COLO829 (cell line): Measurements from ENCODE around the gene GTPBP8.

ENCODE experiments used
- DNase-seq: peaks from one replicate; pipeline ENCODE4 v3.0.0; 2012; ENCODE audit warnings: low spot score

The GTPBP8 gene

DNA sequence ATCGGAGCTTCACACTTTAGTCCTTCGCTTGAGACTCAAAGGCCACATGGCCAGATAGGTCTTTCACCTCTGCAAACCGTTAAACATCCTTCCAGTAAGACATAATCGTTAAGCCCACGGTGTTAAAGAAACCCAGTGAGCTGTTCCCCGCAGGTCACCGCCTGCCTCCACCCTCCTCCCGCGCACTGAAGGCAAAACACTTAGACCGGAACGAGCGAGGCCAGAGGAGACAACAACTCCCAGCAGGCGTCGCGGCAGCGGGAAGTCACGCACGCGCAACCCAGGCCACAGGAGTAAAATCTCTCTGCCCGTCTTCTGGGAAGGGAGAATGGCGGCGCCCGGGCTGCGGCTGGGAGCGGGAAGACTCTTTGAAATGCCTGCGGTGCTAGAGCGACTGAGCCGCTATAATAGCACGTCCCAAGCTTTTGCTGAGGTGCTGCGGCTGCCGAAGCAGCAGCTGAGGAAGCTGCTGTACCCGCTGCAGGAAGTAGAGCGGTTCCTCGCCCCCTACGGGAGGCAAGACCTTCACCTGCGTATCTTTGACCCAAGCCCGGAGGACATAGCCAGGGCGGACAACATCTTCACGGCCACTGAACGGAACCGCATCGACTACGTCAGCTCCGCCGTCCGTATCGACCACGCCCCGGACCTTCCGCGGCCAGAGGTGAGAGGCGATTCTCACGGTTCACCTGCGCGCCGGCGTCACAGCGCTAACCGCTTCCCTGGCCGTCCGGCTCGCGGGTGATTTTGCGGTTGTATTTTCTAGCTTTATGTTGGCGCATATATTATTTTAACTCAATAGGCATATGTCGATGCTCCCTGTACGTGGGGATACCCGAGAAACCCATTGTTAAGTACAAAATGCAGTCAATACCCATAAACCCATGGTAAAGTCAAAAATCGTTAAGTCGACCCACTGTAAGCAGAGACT lies at the start of gene GTPBP8:
Gene GTPBP8, plus strand, starts transcription at position 313 of the 931 bp plus-strand sequence. Its CDS starts 16 bp downstream, at position 329.
- peak; percentile 87 for DNase-seq

DNA sequence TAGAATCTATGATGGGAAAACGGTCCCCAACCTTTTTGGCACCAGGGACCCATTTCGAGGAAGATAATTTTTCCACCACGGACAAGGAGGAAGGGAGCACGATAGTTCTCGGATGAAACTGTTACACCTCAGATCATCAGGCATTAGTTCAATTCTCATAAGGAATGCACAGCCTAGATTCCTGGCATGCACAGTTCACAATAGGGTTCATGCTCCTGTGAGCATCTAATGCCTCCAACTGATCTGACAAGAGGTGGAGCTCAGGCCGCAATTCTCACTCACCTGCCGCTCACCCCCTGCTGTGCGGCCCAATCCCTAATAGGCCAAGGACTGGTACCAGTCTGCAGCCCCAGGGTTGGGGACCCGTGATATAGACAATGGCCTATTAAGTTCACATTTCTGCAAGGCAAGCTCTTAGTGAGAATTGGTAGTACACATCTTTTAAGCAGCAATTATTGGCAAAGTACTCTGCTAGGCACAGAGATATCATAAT lies 42.4 kb upstream of the GTPBP8 start:
- DNase-seq: no peak

DNA sequence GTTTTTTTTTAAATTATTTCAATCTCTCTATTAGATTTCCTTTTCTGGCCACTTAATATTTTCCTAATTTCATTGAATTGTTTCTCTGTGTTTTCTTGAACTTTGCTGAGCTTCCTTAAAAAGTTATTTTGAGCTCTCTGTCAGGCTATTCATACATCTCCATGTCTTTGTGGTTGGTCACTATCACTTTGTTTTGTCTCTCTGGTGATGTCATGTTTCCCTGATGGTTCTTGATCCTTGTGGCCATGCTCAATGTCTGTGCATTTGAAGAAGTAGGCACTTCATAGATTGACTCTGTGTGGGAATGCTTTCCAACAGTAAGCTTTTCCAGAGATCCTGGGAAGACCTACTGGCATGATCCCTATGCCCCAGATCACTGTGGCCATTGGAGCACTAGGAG lies 34.4 kb upstream of the GTPBP8 start:
- DNase-seq: no peak

DNA sequence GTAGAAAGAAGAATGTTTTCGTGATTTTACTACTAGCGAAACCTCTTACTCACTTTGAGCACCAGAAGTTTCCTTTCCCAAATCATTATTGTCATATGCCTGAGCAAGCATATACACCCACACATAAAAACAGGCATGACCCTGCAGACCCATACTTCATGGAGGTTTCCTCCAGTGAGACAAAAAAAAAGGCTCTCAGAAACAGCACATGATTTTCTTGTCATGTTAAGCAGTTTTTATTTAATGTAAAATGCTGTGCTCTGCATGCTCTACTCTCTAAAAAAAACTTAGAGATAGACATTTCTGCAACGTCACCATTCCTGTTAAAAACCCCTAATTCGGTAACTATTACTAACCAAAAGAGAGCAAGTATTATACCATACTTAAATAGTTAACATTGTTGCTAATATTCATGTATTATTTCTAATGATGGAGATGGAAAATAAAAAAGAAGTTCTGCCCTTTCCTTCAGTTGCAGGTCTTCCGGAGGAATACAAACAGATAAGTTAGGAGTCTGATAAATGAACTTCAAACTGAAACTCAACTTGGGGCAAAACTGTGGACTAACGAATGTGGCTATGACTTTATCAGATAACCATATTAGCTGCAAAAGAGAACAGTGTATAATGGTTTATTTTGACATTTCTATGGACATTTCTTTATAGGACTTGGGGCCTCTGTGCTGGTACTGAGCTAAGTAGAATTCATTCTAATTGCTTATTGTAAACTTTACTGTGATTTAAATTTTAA lies 31.8 kb upstream of the GTPBP8 start:
- DNase-seq: no peak

DNA sequence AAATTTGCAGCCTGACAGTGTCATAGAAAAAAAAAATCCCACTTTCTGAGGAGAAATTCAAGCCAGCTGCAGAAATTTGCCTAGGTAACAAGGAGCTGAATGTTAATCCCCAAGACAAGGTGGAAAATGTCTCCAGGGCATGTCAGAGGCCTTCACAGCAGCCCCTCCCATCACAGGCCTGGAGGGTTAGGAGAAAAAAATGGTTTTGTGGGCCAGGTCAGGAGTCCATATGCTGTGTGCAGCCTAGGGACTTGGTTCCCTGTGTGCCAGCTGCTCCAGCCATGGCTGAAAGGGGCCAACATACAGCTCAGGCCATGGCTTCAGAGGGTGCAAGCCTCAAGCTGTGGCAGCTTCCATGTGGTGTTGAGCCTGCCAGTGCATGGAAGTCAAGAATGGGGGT lies 27.1 kb upstream of the GTPBP8 start:
- DNase-seq: no peak

DNA sequence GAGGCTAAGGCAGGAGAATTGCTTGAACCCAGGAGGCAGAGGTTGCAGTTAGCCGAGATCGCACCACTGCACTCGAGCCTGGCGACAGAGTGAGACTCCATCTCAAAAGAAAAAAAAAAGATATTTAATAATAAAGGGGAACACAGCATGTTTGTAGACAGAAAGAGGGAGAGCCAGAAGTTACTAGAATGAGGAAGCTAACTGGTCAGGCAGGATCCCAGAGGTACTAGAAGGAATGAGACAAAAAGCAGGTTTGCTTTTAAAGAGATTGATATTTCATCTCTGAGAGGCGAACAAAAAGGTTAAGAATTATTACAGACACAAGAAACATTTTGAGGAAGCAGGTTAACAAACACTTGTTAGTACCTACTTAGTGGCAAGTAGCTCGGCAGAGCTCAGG lies 25.1 kb upstream of the GTPBP8 start:
- DNase-seq: no peak

DNA sequence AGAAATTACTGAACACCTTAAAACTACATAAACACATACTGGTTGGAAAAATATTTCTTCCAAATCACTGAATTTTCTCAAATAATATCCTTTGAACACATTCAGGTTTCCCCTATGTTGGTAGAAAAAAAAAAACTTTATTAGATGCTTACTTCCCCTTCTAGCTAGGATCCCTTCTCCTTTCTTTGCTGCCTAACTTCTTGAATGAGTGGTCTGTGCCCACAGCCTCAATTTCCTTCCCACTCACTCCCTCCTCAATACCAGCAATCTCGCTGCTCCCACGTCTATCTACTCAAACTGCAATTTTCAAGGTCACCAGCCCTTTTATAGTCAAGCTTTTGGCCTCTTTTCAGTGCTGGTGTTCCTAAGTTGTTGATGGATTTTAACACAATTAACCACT lies 24.2 kb upstream of the GTPBP8 start:
- DNase-seq: no peak

DNA sequence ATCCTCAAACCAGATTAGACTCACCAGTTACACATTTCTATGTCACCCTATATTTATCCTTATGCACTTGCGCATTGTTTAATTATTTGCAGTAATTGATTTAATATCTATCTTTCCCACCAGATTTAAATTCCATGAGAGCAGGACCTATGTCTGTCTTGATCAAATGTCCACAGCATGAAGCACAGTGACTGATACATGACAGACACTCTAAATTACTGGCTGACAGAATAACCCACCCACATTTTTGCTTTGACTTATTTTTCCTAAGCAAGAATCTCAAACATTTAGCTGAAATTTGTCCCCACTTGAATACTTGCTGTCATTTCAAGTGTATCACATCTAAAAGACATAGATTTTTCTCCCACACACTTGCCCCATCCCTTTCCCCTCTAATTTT lies 23.4 kb upstream of the GTPBP8 start:
- no peak for DNase-seq

DNA sequence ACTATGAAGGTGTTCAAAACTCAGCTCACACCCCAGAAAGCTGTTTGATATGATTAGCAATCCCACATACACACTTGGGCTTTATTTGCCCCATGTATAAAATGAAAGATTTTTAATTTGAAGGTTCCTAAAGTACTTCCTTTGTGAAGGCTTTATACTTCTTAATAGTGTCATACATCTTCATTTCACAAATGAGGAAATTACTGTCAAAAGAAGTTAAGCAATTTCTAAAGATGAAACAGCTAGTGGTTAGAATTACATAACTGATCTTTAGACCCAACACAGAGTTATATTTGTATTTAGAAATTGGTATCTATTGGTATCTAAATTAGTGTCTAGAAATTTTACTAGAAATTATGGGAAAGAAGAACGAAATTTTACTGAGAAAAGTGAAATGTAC lies 23.0 kb upstream of the GTPBP8 start:
- no peak for DNase-seq

DNA sequence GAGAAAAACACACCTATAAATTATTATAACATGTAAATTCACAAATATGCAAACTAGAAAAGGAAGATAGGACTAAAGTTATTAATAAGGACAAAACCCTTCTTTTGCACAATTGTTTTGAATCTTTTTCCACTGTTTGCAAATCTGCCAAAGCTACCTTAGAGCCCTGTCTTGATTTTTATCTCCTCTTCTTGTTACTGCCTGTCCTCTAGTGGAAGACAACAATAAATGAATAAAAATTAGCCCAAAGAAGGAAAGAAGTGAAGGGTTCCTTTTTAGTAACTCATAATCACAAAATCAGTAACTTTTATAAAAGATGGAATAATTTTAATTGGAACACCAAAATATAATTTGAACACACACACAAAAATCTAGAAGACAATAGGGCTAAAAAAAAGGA lies 18.6 kb upstream of the GTPBP8 start:
- no peak for DNase-seq

DNA sequence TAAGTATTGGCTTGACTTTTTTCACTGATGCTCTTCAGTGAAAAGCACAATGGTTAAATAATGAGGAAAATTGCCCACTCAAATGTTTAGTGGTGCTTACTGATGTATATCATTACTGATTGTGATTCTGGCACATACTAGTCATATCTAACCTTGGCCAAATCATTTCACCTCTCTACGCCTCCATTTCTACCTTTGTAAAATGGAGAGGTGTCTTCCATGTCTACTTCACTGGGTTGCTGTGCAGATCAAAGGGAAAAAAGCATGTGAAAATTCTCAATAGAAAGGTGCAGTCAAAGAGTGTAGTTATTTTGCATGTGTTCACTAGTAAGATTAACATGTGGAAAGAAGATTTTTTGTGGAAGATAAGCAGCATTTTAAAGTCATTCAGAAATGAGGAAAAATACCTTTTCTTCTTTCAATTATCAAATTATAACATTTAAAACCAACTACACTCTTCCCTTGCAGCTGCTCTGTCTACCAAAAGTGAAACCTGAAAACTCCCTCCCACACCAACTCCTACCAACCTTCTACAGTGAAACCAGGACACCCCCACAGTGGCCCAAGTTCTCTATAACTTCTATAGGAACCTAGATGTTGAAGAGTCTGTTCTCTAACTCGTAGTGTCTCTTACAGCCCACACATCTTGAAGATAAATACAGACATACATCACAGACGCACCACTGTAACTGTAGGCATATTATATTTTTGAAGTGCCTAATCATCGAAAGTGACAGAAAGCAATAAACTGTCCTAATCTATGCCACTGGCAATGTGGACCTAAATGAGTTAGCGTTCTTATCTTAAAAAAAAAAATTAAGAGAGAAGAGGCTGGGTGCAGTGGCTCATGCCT lies 17.2 kb upstream of the GTPBP8 start:
- DNase-seq: no peak

DNA sequence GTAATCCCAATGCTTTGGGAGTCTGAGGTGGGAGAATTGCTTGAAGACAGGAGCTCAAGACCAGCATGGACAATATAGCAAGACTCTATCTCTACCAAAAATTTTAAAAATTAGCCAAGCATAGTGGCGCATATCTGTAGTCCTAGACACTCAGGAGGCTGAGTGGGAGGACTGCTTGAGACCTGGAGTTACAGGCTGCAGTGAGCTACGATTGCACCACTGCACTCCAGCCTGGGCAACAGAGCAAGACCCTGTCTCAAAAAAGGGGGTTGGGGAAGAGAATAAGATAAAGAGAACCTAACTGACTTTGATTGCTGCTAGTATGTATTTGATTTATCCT lies 16.6 kb upstream of the GTPBP8 start:
- DNase-seq: no peak

DNA sequence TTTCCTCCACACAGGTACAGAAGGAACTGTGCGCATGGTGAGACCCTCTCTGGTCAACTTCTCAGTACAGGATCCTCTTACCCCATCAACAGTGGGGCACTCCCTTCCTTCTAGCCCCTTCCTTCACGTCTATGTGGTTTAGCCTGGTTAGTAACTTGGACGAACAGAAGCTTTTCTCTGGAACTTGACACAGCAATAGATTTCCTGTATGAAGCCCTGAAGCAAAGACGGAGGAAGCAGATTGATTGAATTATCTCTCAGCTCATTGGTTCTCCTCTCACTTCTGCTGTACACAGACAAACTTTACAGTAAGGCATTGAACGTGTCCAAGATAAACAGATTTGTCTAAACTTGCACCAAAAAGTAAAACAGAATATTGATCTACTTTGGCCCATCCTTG lies 15.9 kb upstream of the GTPBP8 start, which contains the start of gene CD200R1:
Gene CD200R1, minus strand, starts transcription at position 210 of the 400 bp plus-strand sequence. CDS start 246 bp downstream, outside the sequence.
- no peak for DNase-seq

DNA sequence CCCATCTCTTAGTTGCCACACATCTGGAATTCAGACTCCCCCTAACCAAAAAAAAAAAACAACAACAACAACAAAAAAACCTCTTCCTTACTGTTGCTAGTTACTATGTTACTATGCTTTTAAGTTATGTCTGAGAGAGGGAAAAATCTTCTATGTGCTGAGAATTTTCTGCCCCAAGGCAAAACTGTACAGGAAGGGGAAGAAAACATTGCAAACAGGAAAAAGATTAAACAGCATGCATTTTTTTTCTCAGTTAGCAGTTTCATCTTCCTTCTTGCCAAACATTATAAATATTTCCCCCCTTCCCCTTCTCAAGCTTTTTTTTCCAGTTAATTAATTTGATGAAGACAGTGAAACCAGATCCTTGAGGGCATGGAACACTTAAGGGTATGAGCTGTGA lies 14.8 kb upstream of the GTPBP8 start:
- DNase-seq: no peak

DNA sequence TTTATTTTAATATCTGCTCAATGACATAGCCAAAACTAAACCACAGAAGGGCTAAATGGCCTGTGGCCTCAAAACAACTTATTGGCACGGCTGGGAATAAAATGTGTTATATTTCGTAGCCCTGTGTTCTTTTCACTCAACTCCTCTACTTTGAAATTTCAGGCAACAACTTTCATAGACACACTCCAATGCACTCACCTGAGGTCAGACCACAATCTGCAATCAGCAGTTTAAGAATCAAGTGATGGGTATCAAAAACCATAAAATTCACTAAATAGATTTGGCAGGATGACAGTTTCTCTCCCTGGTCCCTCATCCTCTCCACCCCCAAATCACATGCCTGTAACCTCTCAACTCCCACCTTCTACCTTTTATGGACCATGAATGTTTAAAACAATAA lies 13.8 kb upstream of the GTPBP8 start:
- DNase-seq: no peak

DNA sequence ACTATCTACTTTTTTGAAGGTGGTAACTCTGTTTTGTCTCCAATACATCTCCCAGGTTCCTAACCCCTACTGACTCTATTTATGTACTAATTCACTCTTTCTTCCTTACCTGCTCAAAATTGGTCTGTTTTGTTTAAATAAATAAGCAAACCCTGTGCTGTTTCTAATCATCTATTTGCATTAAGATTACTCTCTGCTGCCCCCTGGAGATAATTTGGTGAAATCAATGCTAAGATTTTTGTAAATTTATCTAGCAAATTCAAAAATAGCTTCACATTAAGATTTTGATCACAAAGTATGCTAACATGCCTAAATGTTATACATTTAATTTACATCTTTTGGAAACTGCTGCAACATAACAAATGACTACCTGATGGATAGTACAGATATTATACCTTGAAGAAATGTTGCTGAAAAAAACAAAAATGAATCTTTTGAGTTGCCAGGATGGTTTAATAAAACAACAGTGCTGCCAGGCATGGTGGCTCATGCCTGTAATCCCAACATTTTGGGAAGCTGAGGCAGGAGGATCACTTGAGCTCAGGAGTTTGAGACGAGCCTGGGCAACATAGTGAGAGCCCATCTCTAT lies 11.4 kb upstream of the GTPBP8 start:
- peak; percentile 51 for DNase-seq

DNA sequence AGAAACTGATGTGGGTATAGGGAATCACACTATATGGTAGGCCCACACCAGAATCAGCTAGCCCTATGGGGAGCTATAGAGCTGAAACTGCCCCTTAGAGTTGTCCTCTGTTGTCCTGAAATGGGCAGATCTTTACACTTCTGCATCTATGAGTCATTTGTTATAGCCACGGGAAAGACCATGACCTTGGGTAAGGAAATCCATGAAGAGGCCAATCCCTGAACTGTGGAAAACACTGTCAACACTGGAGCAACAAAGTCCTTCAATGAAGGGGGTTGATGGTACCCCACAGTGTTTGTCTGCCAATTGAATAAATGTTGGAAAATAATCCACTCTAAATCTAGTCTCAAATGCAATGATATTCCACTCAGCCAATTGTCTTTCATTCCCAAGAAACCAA lies 10.7 kb upstream of the GTPBP8 start:
- DNase-seq: no peak

DNA sequence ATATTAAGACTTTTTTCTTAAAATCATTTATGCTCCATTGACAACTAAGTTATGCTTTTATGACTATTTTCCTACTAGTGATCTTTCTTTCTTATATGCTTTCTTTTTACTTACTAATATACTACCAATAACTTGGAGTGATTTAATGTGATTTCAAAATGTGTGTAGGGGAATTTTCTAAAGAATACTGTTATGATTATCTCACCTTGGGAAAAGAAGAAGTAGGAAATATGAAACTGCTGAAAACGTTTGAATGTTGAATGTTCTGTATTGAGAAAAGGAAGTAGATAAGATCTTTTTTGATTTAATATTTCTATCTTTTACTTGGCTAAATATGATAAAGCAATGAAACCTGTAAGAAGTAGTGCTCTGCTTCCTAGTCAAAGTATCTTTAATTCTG lies 8.1 kb upstream of the GTPBP8 start:
- no peak for DNase-seq

DNA sequence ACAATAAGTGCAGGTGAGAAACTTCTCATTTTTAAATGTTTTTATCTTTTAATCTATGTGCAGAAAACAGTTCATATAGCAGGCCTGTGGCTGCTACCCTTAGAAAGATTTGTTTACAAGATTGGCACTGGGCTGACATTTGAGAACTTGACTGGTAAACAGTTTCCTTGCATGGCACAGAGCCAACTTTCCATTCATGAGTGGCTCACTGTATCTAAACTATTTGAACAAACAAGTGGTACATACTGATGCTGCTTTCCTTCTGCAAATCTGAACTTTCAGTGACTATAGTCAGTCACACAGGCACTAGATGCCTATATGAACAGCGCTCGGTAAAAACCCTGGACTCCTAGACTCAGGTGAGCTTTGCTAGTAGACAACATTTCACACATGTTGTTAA lies 6.3 kb upstream of the GTPBP8 start:
- DNase-seq: peak; percentile 28

DNA sequence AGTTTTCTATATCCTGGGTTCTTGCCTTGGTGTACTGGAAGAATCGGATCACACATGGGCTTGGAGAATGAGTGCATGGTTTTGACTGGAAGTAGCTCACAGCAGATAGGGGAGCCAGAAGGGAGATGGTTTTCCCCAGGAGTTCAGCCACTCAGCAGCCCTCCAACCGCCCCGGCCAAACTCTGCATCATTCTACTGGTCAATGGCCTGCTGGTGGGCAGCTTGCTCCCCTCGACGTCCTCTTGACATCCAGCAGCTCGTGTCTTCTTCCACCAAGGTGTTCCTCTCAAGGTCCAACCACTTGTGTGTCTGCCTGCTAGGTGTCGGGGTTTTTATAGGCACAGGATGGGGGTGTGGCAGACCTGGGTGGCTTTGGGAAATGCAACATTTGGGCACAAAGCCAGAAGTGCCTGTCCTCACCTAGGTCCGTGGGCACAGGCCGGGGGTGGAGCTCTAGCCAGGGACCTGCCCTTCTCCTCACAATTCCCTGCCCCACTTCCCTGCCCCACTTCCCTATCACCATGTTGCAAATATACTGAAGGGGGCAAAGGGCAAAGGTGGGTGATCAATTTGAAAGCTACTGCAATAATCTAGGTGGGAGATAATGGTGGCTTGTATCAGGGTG lies 3.0 kb upstream of the GTPBP8 start:
- DNase-seq: no peak

DNA sequence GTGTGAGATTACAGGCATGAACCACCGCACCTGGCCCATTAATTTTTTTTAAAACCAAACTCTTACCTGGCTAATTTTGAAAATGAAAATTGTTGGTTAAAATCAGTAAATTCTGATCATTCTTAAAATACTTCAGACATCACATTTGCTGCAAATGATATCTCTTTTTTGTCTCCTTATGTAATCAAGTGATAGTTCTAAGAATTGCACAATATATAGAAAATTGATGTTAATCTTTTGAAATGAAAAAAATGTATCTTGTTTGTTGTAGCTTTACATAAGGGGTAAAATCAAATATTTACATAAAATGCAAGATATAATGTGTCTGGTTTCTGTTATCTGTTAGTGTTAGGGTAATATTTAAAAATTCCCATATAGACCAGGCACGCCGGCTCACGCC lies 5.0 kb downstream of the GTPBP8 start:
- DNase-seq: no peak
